SKM-1 treated with dmso at 0.1 percent for 144 hours (cell line): ENCODE results near the gene FSTL4.

Experiments
- DNase-seq: peaks from one replicate; lab custom pipeline; 2025; ENCODE audit not compliant: unreplicated experiment; lab: John Stamatoyannopoulos, UW

FSTL4 gene

GRCh38 chr5:133304707-133305216 is 307.6 kb downstream of the FSTL4 start:
- no peak for DNase-seq

- no peak for DNase-seq
Observed at GRCh38 chr5:133304178-133304577, 308.2 kb downstream of the FSTL4 start.

- DNase-seq = no peak
Observed at GRCh38 chr5:133303298-133303697, 309.0 kb downstream of the FSTL4 start.

GRCh38 chr5:133299728-133300127 is 312.6 kb downstream of the FSTL4 start:
- DNase-seq = no peak

GRCh38 chr5:133299021-133299420 is 313.3 kb downstream of the FSTL4 start:
- no peak for DNase-seq

GRCh38 chr5:133298447-133298846 is 313.9 kb downstream of the FSTL4 start:
- DNase-seq = no peak

- DNase-seq = no peak
Observed at GRCh38 chr5:133297293-133297692, 315.0 kb downstream of the FSTL4 start.

- no peak for DNase-seq
Observed at GRCh38 chr5:133296624-133297023, 315.7 kb downstream of the FSTL4 start.

GRCh38 chr5:133295520-133295919 is 316.8 kb downstream of the FSTL4 start:
- no peak for DNase-seq

GRCh38 chr5:133294380-133294779 is 318.0 kb downstream of the FSTL4 start:
- no peak for DNase-seq

- DNase-seq = no peak
Observed at GRCh38 chr5:133293960-133294359, 318.4 kb downstream of the FSTL4 start.

GRCh38 chr5:133292300-133292699 is 320.0 kb downstream of the FSTL4 start:
- no peak for DNase-seq

GRCh38 chr5:133291524-133291923 is 320.8 kb downstream of the FSTL4 start:
- no peak for DNase-seq

GRCh38 chr5:133290669-133291240 is 321.6 kb downstream of the FSTL4 start:
- no peak for DNase-seq

- DNase-seq = no peak
Observed at GRCh38 chr5:133289686-133290367, 322.5 kb downstream of the FSTL4 start.

GRCh38 chr5:133287500-133287899 is 324.8 kb downstream of the FSTL4 start:
- DNase-seq = peak; percentile 5

- no peak for DNase-seq
Observed at GRCh38 chr5:133286483-133286882, 325.9 kb downstream of the FSTL4 start.

GRCh38 chr5:133285583-133286021 is 326.7 kb downstream of the FSTL4 start:
- DNase-seq = peak; percentile 14

GRCh38 chr5:133284306-133284705 is 328.0 kb downstream of the FSTL4 start:
- no peak for DNase-seq

- DNase-seq = no peak
Observed at GRCh38 chr5:133278317-133278716, 334.0 kb downstream of the FSTL4 start.

GRCh38 chr5:133277744-133278143 is 334.6 kb downstream of the FSTL4 start:
- DNase-seq = no peak

- DNase-seq = no peak
Observed at GRCh38 chr5:133276171-133276570, 336.2 kb downstream of the FSTL4 start.

- DNase-seq = no peak
Observed at GRCh38 chr5:133275631-133276030, 336.7 kb downstream of the FSTL4 start.
